ENCODE data around the gene TNIK.

Gene TNIK

DNA sequence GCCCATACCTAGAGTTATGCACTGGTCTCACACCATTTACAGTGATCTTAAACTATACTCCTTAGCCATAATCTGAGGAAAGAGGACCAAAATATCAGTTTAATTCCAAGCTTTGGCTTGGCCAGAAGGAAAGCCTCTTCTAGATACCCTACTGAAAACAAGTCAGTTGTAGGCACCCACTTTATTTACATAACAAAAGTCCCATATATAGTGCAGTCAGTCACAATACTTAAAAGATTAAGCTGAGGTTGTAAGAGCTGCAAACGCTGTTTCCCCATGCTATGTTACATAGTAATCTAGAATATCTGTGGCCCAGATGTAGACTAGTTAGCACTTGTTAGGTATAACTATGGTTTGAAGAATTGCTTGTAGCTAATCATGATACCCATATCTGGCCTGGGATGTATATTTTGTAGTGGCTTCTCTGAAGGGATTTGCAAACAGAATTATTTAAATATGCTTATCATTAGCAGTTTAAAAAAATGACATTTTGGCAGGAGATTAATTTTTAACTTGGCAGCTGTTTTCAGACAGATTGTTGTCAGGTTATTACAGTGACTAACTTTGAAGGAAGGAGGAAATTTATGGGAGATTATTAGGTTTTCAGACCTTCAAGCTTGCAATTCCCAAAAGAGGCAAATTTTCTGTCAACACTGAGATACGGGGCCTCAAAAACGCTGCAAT, 273.2 kb downstream of the TNIK start:
- no peak for DNase-seq
- intact Hi-C loops (cut with DNase I) = loop anchor here (2.0 to 5.0 kb wide), 2 partner anchors 380 to 650 kb away; no protein-coding TSS in a partner anchor

DNA sequence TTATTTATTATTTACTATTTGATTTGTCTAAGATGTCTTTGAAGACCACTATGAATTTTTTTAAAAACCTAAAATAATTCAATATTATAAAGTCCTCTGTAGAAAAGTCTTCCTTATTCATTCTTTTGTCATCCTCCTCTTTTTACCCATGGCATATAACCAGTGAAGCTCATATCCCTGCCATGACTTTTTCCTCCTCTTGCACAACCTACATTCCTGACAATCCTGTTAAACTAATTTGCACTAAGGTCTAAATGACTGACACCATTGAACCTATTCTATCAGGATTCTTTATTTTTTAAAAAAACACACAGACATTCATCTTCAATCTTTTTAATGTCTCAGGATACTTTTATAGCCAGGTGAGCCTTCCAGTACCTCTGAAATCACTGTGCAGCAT, 273.8 kb downstream of the TNIK start:
- intact Hi-C loops (cut with DNase I) = loop anchor here (2.0 to 5.0 kb wide), 2 partner anchors 380 to 651 kb away; no protein-coding TSS in a partner anchor
- no peak for DNase-seq

DNA sequence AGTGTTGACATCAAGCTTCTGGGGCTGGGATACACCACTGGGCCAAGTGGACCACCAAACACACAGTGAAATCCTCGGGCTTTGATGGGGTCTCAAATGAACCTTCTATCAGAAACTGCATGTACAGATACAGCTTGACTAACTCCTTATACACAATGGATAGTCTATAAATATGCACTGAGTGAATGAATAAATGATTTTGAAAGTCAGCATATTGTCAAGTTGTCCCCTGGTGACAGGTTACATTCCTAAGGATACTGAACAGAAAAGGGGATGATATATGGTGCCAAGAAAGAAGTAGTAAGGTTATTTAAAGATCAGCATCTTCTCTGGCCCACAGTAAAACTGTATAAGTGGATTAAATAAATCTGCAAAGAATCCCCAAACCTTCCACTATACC, 274.2 kb downstream of the TNIK start:
- intact Hi-C loops (cut with DNase I) = loop anchor here (2.0 to 5.0 kb wide), 2 partner anchors 381 to 651 kb away; no protein-coding TSS in a partner anchor
- DNase-seq = no peak

DNA sequence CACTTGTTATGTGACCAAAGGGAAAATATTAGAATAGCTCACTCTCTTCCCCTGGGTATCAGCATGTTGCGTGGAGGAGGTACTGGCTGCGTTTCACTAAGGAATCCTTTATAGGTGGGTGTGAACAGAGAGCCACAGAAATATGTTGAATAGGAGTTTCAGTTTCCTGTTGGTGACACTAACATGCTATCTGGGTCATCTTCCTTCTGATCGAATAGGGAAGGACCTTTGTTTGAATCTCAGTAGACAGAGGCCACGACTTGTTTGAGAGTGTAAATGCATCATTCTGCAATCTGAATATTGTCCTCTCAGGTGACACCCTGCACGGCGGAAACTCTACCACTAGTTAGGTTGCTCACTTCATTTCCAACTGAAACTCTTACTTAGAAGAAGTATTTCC, 275.8 kb downstream of the TNIK start:
- intact Hi-C loops (cut with DNase I) = no loop called here
- no peak for DNase-seq

DNA sequence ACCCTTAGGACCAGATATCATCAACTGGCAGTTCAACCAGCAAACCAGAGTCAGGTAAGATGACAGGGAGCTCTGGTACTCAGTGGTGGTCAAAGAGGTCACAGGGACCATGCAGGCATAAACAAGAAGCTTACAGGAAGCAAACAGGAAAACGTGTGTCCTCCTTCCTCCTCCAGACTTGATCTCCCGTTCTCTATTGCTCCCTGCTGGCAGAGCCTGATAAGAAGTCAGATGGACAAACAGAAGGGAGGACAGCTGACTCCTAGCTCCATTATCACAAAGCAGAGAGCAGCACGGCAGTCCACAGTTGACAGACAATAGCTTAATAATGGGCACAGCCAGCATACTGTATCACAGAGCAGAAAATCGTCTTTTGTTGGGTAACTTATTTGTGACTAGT, 277.2 kb downstream of the TNIK start:
- peak in 3 of 10 donors; percentile 36 to 63 (median 60) for DNase-seq
- intact Hi-C loops (cut with DNase I) = loop anchor here (1.0 to 2.0 kb wide), 2 partner anchors 133 to 220 kb away; no protein-coding TSS in a partner anchor

DNA sequence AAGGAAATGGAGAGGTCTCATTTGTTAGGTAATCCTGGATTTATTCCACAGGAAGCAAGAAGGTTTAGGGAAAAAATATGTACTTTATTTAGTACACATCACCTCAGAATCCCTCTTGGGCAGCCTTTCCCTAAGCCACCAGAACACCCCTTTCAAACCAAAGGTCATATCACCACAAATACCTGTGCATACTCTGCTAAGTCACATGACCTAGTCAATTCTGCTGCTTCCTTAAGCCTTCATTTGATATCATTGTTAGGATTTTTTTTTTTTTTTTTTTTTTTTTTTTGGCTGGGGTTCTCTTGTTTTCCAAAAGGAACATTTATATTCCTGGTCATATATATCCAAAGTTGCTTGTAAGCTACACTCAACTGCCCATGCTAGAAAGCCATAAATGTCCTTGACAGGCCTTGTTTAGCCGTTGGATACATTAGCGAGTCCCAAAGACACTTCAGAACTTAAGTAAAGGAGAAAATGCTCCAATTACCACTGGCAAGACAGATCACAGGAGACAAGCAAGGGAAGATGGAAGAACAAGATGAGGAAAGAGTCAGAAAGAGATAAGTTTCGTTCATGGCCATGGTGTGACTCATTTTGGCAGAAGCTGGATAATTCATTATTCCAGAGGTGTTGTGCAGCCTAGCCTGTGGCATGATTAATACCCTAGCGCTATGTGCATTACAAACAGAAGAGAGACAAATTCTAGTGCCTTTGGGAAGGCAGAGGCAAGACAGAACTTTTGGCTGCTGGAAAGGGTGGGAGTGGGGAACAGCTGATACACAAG, 278.1 kb downstream of the TNIK start:
- intact Hi-C loops (cut with DNase I) = loop anchor here (2.0 kb wide), 1 partner anchor 219 kb away; no protein-coding TSS in a partner anchor
- DNase-seq = no peak

DNA sequence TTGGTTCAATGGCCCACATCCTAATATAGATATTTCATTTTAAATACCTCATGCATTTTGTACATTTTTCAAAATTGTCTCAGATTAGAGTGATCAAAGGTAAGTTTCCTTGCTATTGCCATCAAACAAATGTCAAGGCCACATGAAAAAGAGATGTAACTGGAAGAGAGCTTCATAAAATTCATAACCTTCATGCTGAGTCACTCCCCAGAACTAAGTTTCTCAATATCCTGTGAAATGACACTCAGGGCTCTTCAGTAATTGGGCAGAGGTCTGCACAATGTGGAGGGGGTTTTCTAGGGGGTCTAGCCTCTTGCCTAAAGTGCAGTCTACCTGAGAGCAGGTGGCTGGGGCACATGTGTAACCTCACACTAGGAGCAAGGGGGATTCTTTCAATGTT, 281.5 kb downstream of the TNIK start:
- no peak for DNase-seq
- intact Hi-C loops (cut with DNase I) = no loop called here

DNA sequence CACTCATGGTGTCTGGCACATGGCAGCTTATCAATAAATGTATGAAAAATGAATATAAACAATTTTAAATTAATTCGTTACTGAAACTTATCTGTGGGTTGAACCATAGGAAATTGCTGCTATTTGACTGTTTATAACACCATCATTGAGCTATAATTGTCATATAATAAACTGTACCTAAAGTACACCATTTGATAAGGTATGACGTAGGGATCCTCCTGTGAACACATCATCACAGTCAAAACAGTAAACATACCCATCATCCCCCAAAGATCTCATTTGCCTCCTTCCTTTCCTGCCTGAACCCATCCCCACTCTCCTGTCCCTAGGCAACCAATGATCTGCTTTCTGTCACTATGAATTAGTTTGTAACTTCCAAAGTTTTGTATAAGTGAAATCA, 282.7 kb downstream of the TNIK start:
- intact Hi-C loops (cut with DNase I) = no loop called here
- no peak for DNase-seq

DNA sequence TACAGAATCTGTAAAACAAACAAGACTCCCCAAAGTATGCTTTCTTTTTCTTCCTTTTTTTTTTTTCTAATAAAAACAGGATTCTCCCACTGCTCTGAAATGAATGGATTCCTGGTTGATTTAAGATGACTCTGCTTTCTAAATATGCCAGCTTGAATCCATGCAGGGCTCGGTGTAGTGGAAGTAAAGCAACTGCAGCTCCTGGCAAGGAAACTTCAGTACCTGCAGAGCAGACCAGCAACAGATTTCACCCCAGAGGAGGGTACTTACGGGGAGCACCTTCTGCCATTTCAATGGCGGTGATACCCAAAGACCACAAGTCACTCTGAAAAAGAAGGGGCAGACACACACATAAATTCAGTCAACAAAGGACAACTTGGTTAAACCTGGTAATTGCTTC, 283.1 kb downstream of the TNIK start:
- intact Hi-C loops (cut with DNase I) = no loop called here
- DNase-seq = no peak

DNA sequence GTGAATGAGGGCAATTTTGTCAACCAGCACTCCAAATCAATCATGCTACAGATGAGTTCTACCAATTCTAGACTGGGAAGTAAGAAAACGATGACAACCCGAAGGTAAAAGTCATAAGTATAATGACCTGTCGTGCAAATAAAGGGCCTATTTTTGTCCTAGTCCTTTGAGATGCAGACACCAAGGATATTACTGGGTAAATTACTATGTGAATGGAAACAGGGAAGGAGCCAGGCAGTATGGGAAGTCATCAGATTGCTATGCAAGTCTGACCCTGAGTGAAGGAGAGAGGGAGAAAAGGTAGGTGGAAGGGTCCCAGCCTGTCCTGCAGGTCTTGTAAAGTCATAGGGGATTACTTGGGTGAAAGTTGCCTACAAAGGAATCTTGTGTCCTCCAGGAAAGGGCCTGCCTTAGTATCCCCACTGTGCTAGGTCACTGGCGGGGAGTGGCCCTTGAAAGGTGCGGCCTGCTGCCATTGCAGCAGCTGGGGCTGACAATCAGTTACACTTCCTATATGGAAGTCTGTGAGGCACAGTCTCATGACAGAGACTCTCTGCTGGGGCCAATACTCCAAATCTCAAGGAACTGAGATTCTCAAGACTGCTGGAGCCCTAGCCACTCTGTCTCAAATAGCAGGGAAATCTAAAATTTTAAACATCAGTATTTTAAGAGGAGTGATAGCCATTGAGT, 283.8 kb downstream of the TNIK start:
- intact Hi-C loops (cut with DNase I) = no loop called here
- no peak for DNase-seq

DNA sequence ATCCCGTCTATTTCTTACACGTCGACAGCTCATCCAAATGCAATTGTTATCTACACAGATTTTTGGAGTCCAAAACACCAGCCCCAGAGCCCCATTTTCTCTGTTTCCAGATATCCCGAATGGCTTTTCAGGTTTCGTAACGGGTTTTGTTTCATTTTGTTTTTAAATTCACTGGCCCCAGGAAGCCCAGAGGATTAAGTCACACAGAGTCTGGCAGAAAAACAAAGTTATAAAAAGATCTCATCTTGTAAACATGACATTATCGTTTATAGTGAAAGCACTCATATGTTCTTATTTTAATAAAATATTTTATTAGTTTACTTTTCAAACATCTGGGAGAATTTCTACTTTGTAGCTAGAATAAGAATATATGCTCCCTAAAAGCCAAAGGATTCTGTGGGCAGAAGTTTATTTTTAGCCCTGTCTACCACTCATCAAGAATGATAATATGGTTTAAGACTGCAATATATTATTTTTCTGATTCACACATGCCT, 284.4 kb downstream of the TNIK start:
- intact Hi-C loops (cut with DNase I) = no loop called here
- no peak for DNase-seq

DNA sequence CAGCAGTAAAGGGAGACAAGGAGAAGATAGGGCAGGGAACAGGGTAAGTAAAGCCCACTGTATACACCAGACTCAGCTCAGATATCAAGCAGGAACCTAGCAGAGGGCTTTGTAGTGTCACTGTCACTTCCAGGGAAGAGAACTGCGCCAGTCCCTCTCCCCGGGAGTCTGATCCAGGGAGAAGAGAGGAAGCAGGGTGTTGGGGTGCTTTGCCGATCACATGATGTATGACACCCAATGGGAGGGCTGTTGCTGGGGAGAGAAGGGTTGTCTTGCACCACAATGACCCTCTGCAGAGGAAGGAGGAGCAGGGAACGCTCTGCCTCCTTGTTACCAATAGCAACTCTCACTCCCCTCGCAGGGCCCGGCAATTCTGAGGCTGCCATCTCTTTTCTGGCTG, 286.5 kb downstream of the TNIK start:
- DNase-seq = peak; percentile 77 to 98 (median 88)
- intact Hi-C loops (cut with DNase I) = no loop called here

DNA sequence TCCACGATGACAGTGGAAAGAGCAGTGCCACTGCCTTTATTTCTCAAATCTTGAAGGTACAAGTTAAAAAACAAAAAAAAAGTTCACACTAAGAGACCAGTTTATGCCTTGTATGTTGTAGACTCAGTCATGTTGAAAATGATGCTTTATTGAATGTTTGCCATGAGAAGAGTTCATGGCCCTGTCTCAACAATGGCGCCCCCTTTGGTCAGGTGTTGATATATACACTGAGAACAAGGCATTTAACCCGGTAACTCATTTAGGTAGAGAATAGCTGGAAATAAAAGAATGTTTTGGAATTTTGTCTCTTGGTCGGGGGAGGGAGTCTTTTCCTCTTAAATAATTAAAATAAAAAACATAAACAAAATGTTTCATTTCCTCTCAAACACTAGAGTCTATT, 288.1 kb downstream of the TNIK start:
- no peak for DNase-seq
- intact Hi-C loops (cut with DNase I) = no loop called here

DNA sequence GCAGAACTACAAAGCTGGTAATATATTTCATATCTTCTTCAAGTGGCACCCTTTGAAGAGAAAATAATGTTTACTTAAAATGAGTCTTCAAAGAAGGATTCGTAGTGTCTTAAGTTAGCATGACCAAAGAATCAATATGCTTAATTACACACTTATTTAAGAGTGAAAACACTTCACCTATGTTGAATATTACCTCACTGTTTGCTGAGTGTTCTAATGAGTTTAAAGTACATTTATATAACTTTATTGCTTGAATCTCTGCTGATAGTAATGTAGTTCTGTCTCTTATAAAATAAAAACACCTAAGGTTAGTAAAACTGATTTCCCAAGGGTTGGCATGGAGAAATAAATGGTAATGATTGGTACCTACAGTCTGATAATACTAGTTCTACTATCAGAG, 290.3 kb downstream of the TNIK start:
- intact Hi-C loops (cut with DNase I) = no loop called here
- no peak for DNase-seq

DNA sequence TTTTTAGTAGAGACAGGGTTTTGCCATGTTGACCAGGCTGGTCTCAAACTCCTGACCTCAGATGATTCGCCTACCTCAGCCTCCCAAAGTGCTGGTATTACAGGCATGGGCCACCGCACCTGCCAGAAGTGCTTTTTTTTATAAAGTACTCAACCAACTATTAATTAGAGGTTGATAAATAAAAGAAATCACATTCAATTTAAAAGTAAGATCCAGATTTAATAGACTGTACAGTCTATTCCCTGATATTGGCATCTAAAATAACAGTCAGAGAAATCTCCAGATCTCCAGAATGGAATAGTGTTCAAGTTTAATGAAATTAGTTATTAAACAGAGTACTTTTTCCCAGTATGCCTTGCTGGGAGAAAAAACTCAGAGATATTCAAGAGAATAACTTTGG, 290.8 kb downstream of the TNIK start:
- intact Hi-C loops (cut with DNase I) = no loop called here
- no peak for DNase-seq

DNA sequence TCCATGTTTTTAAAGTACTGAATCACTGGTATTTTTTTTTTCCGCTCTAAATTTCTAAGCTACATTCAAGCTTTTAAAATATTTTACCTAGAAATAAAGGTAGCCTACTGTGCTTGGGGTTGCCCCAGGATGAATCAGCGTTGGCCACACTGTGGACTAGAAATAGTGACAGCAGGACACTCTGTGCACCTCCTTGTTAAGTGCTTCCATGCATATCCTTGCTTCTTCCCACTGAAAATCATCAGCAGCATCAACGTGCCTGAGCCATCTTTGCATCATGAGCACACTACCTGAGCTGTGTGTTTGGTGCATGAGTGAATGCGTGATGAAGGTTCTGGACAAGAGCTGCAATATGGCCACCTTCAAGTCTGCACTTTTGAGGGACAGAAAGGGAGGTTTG, 291.7 kb downstream of the TNIK start:
- DNase-seq = no peak
- intact Hi-C loops (cut with DNase I) = no loop called here

DNA sequence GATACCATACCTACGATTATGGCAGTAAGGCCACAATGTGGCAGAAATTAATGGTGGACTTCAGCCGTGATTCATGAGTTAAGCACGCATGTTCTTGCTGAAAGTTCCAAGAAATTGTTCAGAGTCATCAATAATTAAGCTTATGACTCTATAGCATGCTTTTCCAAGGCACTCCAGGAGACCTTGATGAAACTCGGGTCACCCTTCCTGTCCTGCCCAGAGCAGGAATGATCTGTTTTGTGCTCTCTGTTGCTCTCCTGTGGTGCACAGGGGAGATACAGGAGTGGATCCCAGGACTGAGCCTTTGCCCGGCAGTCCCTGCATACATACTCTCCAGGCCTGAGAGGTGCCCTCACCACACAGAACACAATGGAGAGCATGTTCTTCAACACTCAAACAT, 292.1 kb downstream of the TNIK start:
- intact Hi-C loops (cut with DNase I) = no loop called here
- peak in 1 of 10 donors; percentile 61 for DNase-seq

DNA sequence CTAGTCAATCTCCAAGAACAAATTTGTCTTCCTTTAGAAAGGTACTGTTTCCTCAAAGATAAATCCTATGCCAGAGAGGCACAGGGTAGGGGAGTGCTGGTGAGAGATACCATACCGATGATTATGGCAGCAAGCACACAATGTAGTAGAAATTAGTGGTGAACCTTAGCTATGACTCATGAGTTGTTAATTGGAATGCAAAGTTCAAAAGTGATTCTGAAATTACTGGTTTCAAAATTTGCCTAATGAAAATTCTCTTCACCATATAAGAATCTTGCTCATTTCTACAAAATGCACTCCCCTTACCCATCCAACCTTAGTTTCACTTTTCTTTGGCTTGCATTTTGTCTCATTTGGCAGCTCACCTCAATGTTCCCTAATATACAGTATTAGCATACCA, 294.2 kb downstream of the TNIK start:
- DNase-seq = no peak
- intact Hi-C loops (cut with DNase I) = no loop called here

DNA sequence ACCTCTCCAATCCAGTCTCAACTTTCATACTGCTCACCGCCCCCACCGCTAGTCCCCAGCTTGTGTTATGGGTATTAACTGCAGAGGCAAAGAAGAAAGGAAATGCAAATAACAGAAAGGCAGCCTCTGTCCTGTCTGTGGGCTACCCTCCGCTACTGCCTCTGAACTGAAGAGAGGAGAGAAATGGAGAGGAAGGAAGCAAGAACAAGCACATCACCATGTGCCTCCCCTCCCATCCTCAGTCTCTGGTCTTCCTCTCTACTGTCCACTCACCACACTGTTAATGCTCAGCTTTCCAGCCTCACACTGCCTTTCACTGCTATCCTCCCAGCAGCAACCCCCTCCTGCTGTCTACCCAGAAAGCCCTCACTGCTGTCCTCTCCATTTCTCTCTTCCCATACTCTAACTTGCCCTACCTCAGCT, 294.7 kb downstream of the TNIK start:
- intact Hi-C loops (cut with DNase I) = no loop called here
- DNase-seq = no peak

DNA sequence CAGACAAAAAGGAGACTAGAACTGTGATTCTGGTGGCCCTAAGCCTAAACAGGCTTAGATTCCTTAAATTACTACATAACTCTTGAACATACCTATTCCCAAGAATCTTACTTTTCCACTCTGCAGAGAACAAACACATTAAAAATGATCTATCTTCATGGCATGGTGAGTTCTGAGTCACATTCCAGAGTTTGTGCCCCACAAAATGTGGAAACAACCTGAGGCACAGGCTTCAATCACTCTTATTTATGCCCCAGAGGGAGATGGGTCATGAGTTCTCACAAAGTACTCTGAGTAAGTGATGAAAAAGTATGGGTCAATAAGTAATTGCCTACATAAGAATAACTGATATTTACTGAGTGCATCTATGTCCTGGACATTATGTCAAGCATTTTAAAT, 296.1 kb downstream of the TNIK start:
- DNase-seq = no peak
- intact Hi-C loops (cut with DNase I) = no loop called here

All from posterior cingulate gyrus (tissue), 11 donors.